Measurements from ENCODE around the gene STK10.

DNA sequence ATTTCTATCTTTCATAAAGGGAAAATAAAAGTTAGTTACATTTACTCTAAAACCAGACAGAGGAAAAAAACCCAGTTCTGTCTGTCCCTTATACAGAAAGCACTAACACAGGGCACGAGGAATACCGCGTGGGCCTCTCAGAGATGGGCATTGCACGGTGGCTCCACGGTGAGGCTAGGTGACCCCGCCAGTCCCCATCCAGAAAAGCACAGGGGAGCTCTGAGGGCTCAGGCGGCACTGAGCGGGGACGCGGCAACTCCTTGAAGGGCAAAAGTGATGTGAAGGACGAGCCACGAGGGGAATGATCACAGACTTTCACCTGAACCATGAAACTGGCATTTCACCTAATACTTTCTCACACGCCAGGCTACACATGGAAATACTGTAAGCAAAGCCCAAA, 145.8 kb downstream of the STK10 start:
- TF ChIP-seq CEBPB (IDR thresholded peaks at IDR 0.05) (no peak), TAF1 (IDR thresholded peaks at IDR 0.05; ENCODE audit: low read depth) (no peak), EP300 (IDR thresholded peaks at IDR 0.05; ENCODE audit: borderline replicate concordance) (no peak), FOXM1 (IDR thresholded peaks at IDR 0.05; ENCODE audit: borderline replicate concordance, low read depth) (no peak), RAD21 (IDR thresholded peaks at IDR 0.05; ENCODE audit: low read depth) (no peak), CREB1 (IDR thresholded peaks at IDR 0.05; ENCODE audit: low read depth) (no peak), USF1 (IDR thresholded peaks at IDR 0.05) (no peak), YY1 (IDR thresholded peaks at IDR 0.05; ENCODE audit: low read depth) (no peak), MAX (IDR thresholded peaks at IDR 0.05) (no peak), ZBTB7A (IDR thresholded peaks at IDR 0.05; ENCODE audit: low read depth) (no peak), NFIC (IDR thresholded peaks at IDR 0.05) (no peak), EGR1 (IDR thresholded peaks at IDR 0.05) (no peak), REST (IDR thresholded peaks at IDR 0.05; ENCODE audit: low read depth) (no peak)

Measured in Ishikawa (cell line).